HEK293 (cell line): ENCODE results near the gene C16orf92.
"Not testable (repeated sequence)": the region's sequence is repeated elsewhere in the genome, so short reads cannot be mapped to it uniquely, and the experiment has no call there.

ENCODE experiments used
- CTCF ChIA-PET: fragments of 350-600 bp; formaldehyde crosslinking; extraction: SDS; loops from one replicate; lab custom pipeline; 2021; ENCODE audit warnings: antibody characterized with exemption; lab: Yijun Ruan, JAX
- POLR2A ChIA-PET: fragments of 300-600 bp; formaldehyde crosslinking; extraction: SDS; loops from one replicate; lab custom pipeline; 2020; ENCODE audit warnings: antibody characterized with exemption, inconsistent platforms; lab: Yijun Ruan, JAX
- H3K27ac ChIP-seq: fragments of 200-500 bp; sonication (Bioruptor generic); 2 replicates; pipeline ENCODE4 v1.5.1; 2014; ENCODE audit warnings: low read depth, low read length, control low read depth, inconsistent platforms; ENCODE audit errors: extremely low read depth
- H3K36me3 ChIP-seq, 2 experiments: fragments of 200-500 bp in 1 of 2; sonication (Bioruptor generic) in 1 of 2; 1 replicate in 1 of 2; 2 replicates in 1 of 2; pipeline ENCODE4 v1.5.1; 2014 to 2017; ENCODE audit warnings: inconsistent platforms in 2 of 2, low read length in 2 of 2; ENCODE audit not compliant: control insufficient read depth in 2 of 2, insufficient read depth in 1 of 2
- H3K4me1 ChIP-seq: fragments of 200-500 bp; sonication (Bioruptor generic); 2 replicates; pipeline ENCODE4 v1.5.1; 2014; ENCODE audit warnings: mild to moderate bottlenecking, low read length, inconsistent platforms; ENCODE audit not compliant: control insufficient read depth, insufficient read depth
- H3K4me3 ChIP-seq: 2 replicates; pipeline ENCODE4 v1.5.1; 2011; ENCODE audit warnings: low read depth, mild to moderate bottlenecking, control low read depth, low read length, moderate library complexity
- H3K9me3 ChIP-seq: fragments of 200-500 bp; sonication (Bioruptor generic); 2 replicates; pipeline ENCODE4 v1.5.1; 2014; ENCODE audit warnings: low read depth, low read length, inconsistent platforms; ENCODE audit not compliant: control insufficient read depth, insufficient read depth
- GLIS1 ChIP-seq: fragments of 450-650 bp; formaldehyde crosslinking; IDR thresholded peaks from 2 replicates; pipeline ENCODE4 v1.5.1; 2016; ENCODE audit warnings: missing biosample characterization, missing genetic modification characterization
- GLIS2 ChIP-seq: fragments of 450-650 bp; formaldehyde crosslinking; IDR thresholded peaks from 2 replicates; pipeline ENCODE4 v1.5.1; 2016; ENCODE audit warnings: missing biosample characterization, missing genetic modification characterization
- INSM2 ChIP-seq: fragments of 450-650 bp; formaldehyde crosslinking; IDR thresholded peaks from 2 replicates; pipeline ENCODE4 v1.5.1; 2016; ENCODE audit warnings: missing biosample characterization, missing genetic modification characterization
- MYNN ChIP-seq: fragments of 450-650 bp; formaldehyde crosslinking; IDR thresholded peaks from 2 replicates; pipeline ENCODE4 v1.5.1; 2016; ENCODE audit warnings: missing biosample characterization, missing genetic modification characterization, borderline replicate concordance
- PBX3 ChIP-seq: sonication (generic); formaldehyde crosslinking; IDR thresholded peaks from 2 replicates; pipeline ENCODE4 v1.8.1; 2022; ENCODE audit warnings: mild to moderate bottlenecking, moderate library complexity, missing genetic modification reagents
- ZBTB10 ChIP-seq: fragments of 450-650 bp; formaldehyde crosslinking; IDR thresholded peaks from 2 replicates; pipeline ENCODE4 v1.5.1; 2016; ENCODE audit warnings: missing biosample characterization, missing genetic modification characterization
- ZBTB11 ChIP-seq: fragments of 450-650 bp; formaldehyde crosslinking; conservative IDR thresholded peaks from 2 replicates; pipeline ENCODE4 v1.5.1; 2016; ENCODE audit warnings: low read depth, missing biosample characterization, missing genetic modification characterization
- ZFP3 ChIP-seq: fragments of 450-650 bp; formaldehyde crosslinking; IDR thresholded peaks from 2 replicates; pipeline ENCODE4 v1.5.1; 2016; ENCODE audit warnings: low read depth, missing biosample characterization, missing genetic modification characterization
- ZFP41 ChIP-seq: fragments of 450-650 bp; formaldehyde crosslinking; IDR thresholded peaks from 2 replicates; pipeline ENCODE4 v1.5.1; 2016; ENCODE audit warnings: missing biosample characterization, missing genetic modification characterization, borderline replicate concordance
- ZIC2 ChIP-seq: fragments of 450-650 bp; formaldehyde crosslinking; IDR thresholded peaks from 2 replicates; pipeline ENCODE4 v1.5.1; 2016; ENCODE audit warnings: missing biosample characterization, missing genetic modification characterization
- ZNF121 ChIP-seq: fragments of 450-650 bp; formaldehyde crosslinking; IDR thresholded peaks from 2 replicates; pipeline ENCODE4 v1.5.1; 2016; ENCODE audit warnings: missing biosample characterization, missing genetic modification characterization
- ZNF132 ChIP-seq: fragments of 450-650 bp; formaldehyde crosslinking; IDR thresholded peaks from 2 replicates; pipeline ENCODE4 v1.5.1; 2017; ENCODE audit warnings: missing biosample characterization, missing genetic modification characterization, borderline replicate concordance
- ZNF138 ChIP-seq: fragments of 450-650 bp; formaldehyde crosslinking; IDR thresholded peaks from 2 replicates; pipeline ENCODE4 v1.5.1; 2016; ENCODE audit warnings: missing biosample characterization, missing genetic modification characterization, borderline replicate concordance
- ZNF157 ChIP-seq: fragments of 450-650 bp; formaldehyde crosslinking; IDR thresholded peaks from 2 replicates; pipeline ENCODE4 v1.5.1; 2016; ENCODE audit warnings: missing biosample characterization, missing genetic modification characterization
- ZNF174 ChIP-seq: fragments of 450-650 bp; formaldehyde crosslinking; IDR thresholded peaks from 2 replicates; pipeline ENCODE4 v1.5.0; 2017; ENCODE audit warnings: missing biosample characterization, mild to moderate bottlenecking, missing genetic modification characterization
- ZNF324 ChIP-seq: fragments of 450-650 bp; formaldehyde crosslinking; IDR thresholded peaks from 2 replicates; pipeline ENCODE4 v1.5.1; 2016; ENCODE audit warnings: missing biosample characterization, missing genetic modification characterization
- ZNF362 ChIP-seq: fragments of 450-650 bp; formaldehyde crosslinking; IDR thresholded peaks from 2 replicates; pipeline ENCODE4 v1.5.1; 2016; ENCODE audit warnings: missing biosample characterization, missing genetic modification characterization
- ZNF391 ChIP-seq: fragments of 450-650 bp; formaldehyde crosslinking; IDR thresholded peaks from 2 replicates; pipeline ENCODE4 v1.5.1; 2016; ENCODE audit warnings: low read depth, missing biosample characterization, missing genetic modification characterization, borderline replicate concordance
- ZNF596 ChIP-seq: fragments of 450-650 bp; IDR thresholded peaks from 2 replicates; pipeline ENCODE4 v1.5.0; 2018; ENCODE audit warnings: missing biosample characterization, mild to moderate bottlenecking, missing genetic modification characterization, moderate library complexity
- ZNF621 ChIP-seq: fragments of 450-650 bp; formaldehyde crosslinking; IDR thresholded peaks from 2 replicates; pipeline ENCODE4 v1.5.1; 2017; ENCODE audit warnings: missing biosample characterization, missing genetic modification characterization
- ZNF624 ChIP-seq: fragments of 450-650 bp; formaldehyde crosslinking; IDR thresholded peaks from 2 replicates; pipeline ENCODE4 v1.5.1; 2017; ENCODE audit warnings: missing biosample characterization, missing genetic modification characterization
- ZNF658 ChIP-seq: fragments of 450-650 bp; formaldehyde crosslinking; IDR thresholded peaks from 2 replicates; pipeline ENCODE4; 2016; ENCODE audit warnings: missing biosample characterization, missing genetic modification characterization
- ZNF677 ChIP-seq: fragments of 450-650 bp; IDR thresholded peaks from 2 replicates; pipeline ENCODE4 v1.5.0; 2018; ENCODE audit warnings: missing biosample characterization, mild to moderate bottlenecking, missing genetic modification characterization, moderate library complexity

Gene C16orf92

GRCh38 chr16:30017277-30017656 is 5.7 kb upstream of the C16orf92 start (continued):
- no peak for TF ChIP-seq ZBTB11 (tag by site-specific recombination)
- TF ChIP-seq, all 188 proteins: peak for 2

GRCh38 chr16:30017937-30018336 is 5.1 kb upstream of the C16orf92 start:
- ChIA-PET POLR2A (interaction anchor here (0.6 to 2.3 kb wide), 7 partner anchors 22 to 437 kb away, joined by 3 to 11 read pairs (median 7); partner anchors contain the start of genes HIRIP3, INO80E and KCTD13), CTCF (interaction anchor here (0.6 to 4.8 kb wide), 3 partner anchors 14 to 317 kb away, joined by 3 to 34 read pairs (median 5); partner anchors contain the start of gene TLCD3B)
- H3K36me3 ChIP-seq, H3K4me3 ChIP-seq, H3K9me3 ChIP-seq, H3K27ac ChIP-seq, H3K4me1 ChIP-seq: not testable (repeated sequence)
- peak; percentile 59 for TF ChIP-seq GLIS1 (tag by site-specific recombination)
- TF ChIP-seq ZNF362 (tag by site-specific recombination), result peak; percentile 79

GRCh38 chr16:30018731-30019158 is 4.3 kb upstream of the C16orf92 start:
- Histone ChIP-seq H3K36me3 (no peaks in the 10 kb centered on the region), H3K9me3 (no peaks in the 10 kb centered on the region), H3K27ac (no peak overlapping the region), H3K4me3 (no peak overlapping the region), H3K4me1 (no peaks in the 10 kb centered on the region)
- CTCF ChIA-PET, result interaction anchor here (0.5 to 4.8 kb wide), 11 partner anchors 13 to 904 kb away, joined by 3 to 34 read pairs (median 3); partner anchors contain the start of genes INO80E and TLCD3B
- POLR2A ChIA-PET, result interaction anchor here (1.4 to 2.3 kb wide), 4 partner anchors 23 to 211 kb away, joined by 5 to 11 read pairs (median 8); partner anchors contain the start of genes HIRIP3, INO80E and KCTD13
- TF ChIP-seq ZNF157 (no peak), PBX3 (no peak), ZFP3 (tag by site-specific recombination) (no peak), ZFP41 (tag by site-specific recombination) (no peak), INSM2 (no peak; the same call in none of the 2 replicates), ZNF121 (no peak), ZNF132 (tag by site-specific recombination) (no peak), ZIC2 (tag by site-specific recombination) (peak; percentile 88), ZNF391 (tag by site-specific recombination) (peak; percentile 31; the same call in 1 of the 2 replicates), ZNF174 (tag by site-specific recombination) (no peak), ZNF624 (tag by site-specific recombination) (no peak), ZNF596 (tag by site-specific recombination) (no peak), GLIS2 (tag by site-specific recombination) (0 out of 2 replicates have a peak, but pooled peaks have one; percentile 36), ZNF138 (tag by site-specific recombination) (no peak), MYNN (no peak), ZNF677 (tag by site-specific recombination) (no peak), ZNF658 (tag by site-specific recombination) (no peak), ZNF324 (tag by site-specific recombination) (no peak), ZBTB10 (tag by site-specific recombination) (no peak), ZNF621 (tag by site-specific recombination) (peak; percentile 90)
